Medulla oblongata (tissue), 1 donor: ENCODE results near the gene NOM1.
"Not testable (repeated sequence)": the region's sequence is repeated elsewhere in the genome, so short reads cannot be mapped to it uniquely, and the experiment has no call there.

Experiments used
- DNase-seq: peaks from one replicate; pipeline ENCODE4 v3.0.0-alpha.2; 2015; ENCODE audit errors: extremely low spot score

The NOM1 gene

DNA sequence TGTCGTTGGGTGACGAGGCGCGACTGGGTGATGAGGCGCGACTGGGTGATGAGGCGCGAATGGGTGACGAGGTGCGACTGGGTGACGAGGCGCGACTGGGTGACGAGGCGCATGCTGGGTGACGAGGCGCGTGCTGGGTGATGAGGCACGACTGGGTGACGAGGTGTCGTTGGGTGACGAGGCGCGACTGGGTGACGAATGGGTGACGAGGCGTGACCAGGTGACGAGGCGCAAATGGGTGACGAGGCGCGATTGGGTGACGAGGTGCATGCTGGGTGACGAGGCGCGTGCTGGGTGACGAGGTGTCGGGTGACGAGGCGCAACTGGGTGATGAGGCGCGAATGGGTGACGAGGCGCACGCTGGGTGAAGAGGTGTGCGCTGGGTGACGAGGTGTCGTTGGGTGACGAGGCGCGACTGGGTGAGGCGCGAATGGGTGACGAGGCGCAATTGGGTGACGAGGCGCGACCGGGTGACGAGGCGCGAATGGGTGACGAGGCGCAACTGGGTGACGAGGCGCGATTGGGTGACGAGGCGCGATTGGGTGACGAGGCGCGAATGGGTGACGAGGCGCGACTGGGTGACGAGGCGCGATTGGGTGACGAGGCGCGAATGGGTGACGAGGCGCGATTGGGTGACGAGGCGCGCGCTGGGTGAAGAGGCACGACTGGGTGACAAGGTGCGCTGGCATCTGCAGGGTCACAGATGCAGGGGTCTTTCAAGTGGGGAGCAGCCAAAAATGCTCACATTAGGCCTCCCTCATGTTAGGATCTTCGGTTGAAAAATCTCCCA, 7.9 kb upstream of the NOM1 start:
- DNase-seq: no peak

- no peak for DNase-seq
Measured at GRCh38 chr7:156942708-156943090, 6.8 kb upstream of the NOM1 start.

- no peak for DNase-seq
Measured at GRCh38 chr7:156943091-156944041, 6.1 kb upstream of the NOM1 start.

- no peak for DNase-seq
Measured at GRCh38 chr7:156944876-156945275, 4.6 kb upstream of the NOM1 start.

- DNase-seq: peak; percentile 70
Measured at GRCh38 chr7:156947120-156947843, 2.2 kb upstream of the NOM1 start.

- no peak for DNase-seq
Measured at GRCh38 chr7:156948361-156948760, 1.2 kb upstream of the NOM1 start.

DNA sequence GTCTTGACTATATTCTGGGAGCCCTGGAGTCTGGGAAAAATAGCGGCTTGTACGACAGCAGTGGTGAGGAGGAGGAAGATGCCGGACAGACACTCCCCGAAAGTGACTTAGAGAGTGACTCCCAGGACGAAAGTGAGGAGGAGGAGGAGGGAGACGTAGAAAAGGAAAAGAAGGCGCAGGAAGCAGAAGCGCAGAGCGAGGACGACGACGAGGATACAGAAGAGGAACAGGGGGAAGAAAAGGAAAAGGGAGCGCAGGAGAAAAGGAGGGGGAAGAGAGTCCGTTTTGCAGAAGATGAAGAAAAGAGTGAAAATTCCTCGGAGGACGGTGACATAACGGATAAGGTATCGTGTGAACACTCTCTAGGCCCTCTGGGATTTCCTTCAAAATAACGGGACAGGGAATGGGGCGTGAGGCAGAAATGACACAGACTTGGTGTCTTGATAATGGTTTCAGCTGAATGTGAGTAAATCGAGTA, 908 bp downstream of the NOM1 start:
- DNase-seq: no peak

DNA sequence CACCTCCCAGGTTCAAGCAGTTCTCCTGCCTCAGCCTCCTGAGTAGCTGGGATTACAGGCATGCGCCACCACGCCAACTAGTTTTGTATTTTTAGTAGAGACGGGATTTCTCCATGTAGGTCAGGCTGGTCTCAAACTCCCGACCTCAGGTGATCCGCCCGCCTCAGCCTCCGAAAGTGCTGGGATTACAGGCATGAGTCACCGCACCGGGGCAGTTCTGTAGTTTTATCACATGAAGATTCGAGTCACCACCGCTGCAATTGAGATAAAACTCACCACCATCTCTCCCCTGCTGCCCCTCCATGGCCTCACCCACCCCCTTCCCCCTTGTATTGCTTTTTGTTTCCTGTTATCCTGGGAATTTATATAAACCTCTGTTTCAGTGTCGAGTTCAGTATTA, 3.7 kb downstream of the NOM1 start:
- DNase-seq: not testable (repeated sequence)

DNA sequence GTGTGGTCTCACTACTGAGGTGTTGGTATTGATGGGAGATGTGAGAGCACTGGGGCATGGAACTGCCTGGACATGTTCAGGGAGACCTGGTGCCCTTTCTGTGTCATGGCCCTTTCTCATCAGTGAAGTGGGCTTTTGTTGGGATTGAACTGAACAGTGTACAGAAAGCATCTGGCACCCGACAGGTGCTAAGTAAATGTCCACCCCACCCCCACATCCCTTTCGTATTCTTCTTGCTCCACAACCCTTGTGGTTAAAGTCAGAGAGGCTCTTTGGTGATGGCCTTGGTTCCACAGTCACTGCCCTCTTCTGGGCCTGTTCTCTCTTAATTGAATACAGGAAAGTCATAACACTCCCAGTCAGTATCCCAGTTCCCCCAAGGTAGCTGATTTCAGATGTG, 5.4 kb downstream of the NOM1 start:
- no peak for DNase-seq

GRCh38 chr7:156956727-156957126, 7.2 kb downstream of the NOM1 start:
- no peak for DNase-seq

DNA sequence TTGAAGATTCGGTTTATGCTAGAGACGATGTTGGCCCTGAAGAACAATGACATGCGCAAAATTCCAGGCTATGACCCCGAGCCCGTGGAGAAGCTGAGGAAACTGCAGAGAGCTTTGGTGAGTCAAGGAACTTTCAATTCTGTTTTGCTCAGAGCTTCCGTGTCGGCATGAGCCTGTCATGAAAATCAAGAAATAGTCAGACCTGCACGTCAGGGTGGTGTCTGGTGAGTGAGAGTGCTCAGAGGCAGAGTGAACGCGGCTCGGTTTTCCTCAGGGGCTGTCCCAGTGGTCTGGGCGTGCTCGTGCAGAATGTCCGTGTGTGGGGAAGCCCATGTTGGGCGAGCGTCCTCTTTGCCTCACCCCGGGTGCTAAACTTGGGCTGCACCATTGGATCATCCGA, 12.6 kb downstream of the NOM1 start:
- DNase-seq: no peak

- DNase-seq: no peak
Measured at GRCh38 chr7:156962897-156963296, 13.4 kb downstream of the NOM1 start.

DNA sequence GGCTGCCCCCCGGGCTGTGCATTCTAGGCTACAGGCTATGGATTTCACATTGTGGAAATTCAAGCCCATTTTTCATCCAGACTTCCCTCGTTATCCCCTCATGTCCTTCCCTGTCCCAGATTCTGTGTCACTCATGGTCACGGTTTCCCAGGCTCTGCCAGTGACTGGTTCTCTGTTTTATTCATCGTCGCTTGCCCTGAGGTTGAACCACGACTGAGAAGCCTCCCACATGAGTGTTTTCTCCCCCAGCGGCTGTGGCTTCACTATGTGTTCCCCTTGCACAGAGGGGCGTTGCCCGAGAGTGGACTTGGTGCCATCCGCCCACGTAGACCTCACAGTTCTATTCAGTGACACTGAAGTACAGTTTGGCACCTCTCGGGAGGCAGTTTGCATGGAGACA, 14.0 kb downstream of the NOM1 start:
- no peak for DNase-seq

GRCh38 chr7:156964971-156965370, 15.5 kb downstream of the NOM1 start:
- DNase-seq: no peak

GRCh38 chr7:156966387-156966786, 16.9 kb downstream of the NOM1 start:
- no peak for DNase-seq

- no peak for DNase-seq
Measured at GRCh38 chr7:156968183-156968582, 18.7 kb downstream of the NOM1 start.

DNA sequence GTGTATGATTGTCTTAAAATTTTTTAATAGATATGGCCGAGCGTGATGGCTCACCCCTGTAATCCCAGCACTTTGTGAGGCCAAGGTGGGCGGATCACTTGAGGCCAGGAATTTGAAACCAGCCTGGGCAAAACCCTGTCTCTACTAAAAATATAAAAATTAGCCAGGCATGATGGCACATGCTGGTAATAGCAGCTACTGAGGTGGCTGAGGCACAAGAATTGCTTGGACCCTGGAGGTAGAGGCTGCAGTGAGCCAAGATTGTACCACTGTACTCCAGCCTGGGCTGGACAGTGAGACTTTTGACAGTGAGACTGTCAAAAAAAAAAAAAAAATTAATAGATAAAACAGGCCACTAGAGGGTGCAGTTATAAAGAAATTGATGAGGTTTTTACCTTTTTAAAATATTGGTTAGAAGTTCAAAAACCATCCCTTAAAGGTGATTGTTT, 20.5 kb downstream of the NOM1 start:
- DNase-seq: no peak

DNA sequence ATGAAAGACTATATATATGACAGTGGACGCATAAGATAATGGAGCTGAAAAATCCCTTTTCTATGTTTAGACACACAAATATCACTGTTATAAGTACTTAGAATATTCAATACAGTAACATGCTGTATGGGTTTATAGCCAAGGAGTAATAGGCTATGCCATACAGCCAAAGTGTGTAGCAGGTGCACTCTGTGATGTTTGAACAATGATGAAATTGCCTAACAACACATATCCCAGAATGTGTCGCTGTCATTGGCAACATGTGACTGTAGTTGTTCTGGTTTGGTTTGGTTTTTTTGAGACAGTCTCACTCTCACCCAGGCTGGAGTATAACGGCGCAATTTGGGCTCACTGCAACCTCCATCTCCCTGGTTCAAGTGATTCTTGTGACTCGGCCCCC, 26.1 kb downstream of the NOM1 start:
- DNase-seq: no peak

- DNase-seq: no peak
Measured at GRCh38 chr7:156979007-156979606, 29.6 kb downstream of the NOM1 start.

DNA sequence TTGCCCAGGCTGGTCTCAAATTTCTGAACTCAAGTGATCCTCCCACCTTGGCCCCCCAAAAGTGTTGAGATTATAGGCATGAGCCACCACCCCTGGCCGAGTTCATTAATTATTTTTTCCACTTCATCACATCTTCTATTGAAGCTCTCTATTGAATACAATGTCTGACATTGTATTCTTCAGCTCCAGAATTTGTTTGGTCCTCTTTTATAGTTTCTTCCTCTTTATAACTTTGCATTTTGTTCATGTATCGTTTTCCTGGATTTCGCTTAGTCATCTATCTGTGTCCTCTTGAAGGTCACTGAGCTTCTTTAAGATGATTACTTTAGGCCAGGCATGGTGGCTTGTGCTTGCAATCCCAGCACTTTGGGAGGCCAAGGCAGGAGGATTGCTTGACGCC, 30.2 kb downstream of the NOM1 start:
- DNase-seq: no peak

GRCh38 chr7:156984174-156984891, 34.8 kb downstream of the NOM1 start:
- DNase-seq: no peak
